Hindlimb muscle (tissue), 1 donor: ENCODE data around the gene SCUBE1. TPM values are rescaled to one million over a fixed set of nuclear protein-coding genes. Genes with fewer than 3 reads are reported as not detected.

ENCODE experiments used
- DNase-seq: peaks from one replicate; pipeline ENCODE4 v3.0.0-alpha.2; 2013
- polyA plus RNA-seq: library from polyadenylated mRNA; unstranded; fragments of 120-200 nt; gene quantifications from one replicate; pipeline ENCODE4 v1.2.1, GENCODE V29; 2013; ENCODE audit not compliant: insufficient read length

Gene SCUBE1
- polyA plus RNA-seq, 1 donor: 0.10 TPM

DNA sequence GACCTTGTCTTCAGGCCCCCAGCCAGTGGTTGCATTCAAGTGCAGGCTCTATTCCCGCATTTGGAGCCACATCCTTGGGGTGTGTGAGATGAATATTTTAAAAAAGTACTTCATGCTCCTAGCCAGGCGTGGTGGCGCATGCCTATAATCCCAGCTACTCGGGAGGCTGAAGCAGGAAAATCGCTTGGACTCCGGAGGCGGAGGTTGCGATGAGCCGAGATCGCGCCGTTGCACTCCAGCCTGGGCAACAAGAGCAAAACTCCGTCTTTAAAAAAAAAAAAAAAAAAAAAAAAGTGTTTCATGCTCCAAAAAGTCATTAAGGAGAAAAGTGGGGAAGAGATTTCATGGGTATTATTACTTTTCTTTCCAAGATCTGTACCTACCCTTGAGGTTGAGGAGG, 18.0 kb downstream of the SCUBE1 start:
- DNase-seq: no peak

DNA sequence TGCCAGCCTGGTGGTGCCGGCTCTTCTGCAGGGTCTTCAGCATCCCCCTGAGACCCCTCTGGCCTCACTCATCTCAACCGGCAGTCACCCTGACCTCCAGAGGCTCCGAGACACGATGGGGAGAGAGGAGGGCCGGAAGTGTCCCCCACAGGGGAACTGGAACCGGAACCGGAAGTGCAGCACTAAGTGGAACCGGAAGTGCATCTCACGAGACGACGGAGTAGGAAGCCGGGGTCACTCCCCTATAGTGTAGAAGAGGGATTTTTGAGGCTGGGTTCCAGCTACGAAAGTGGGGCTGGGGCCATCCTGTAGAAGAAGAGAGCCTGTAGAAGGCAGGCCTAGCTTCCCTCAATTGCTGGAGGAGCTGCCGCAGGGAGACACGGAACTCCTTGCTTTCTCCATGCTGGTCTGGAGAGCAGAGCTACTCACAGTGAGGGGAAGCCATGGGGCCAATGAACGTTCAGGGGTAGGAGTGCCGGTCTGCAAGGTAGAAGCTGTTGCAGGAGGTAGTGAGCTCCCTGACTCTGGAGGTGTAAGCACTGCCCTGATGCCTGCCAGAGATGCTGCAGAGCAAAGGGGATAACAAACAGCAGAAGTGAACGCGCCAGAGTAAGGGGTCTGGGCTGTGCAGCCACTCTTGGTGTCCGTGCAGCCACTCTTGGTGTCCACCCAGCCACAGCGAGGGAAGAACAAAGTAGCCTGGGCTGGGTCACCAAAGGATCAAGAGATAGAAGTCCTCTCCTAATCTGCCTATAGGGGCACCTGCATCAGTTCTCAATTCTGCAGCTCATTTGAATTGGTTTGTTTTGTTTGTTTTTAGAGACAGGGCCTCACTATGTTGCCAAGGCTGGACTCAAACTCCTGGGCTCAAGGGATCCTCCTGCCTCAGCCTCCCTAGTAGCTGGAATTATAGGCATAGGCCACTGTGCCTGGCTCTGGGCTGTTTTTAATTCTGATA, 21.9 kb downstream of the SCUBE1 start:
- no peak for DNase-seq

DNA sequence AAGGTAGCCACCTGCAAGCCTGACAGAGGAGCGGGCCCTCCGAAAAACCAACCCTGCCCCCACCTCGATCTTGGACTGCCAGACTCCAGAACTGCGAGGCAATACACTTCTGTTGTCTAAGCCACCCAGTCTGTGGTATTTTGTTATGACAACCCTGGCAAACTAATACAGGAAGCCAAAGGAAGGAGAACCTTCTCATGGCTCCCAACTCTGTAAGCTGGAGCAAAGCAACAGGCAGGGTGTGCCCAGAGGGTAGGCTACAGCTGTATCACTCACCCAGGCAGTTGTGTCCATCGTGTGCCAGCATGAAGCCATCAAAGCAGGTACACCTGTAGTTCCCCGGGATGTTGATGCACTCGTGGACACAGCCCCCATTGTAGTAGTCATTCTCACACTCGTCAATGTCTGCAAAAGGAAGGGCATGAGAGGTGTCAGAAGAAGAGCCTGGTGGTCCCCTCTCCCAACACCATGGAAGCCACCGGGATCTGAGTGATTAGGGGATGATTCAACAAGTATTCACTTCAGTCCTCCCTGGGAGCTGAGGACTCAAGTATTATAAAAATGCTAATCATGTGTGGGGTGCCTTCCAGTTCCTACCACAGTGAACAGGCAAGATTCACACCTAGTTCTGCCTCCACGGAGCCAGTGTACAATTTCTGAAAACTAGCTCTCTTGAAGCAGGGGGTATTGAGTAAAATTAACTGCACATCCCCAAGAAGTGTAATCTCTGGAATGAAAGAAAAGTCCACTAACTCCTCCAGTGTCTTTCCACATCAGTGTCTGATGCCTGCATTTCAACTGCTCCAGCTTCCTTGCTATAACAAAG, 23.3 kb downstream of the SCUBE1 start:
- no peak for DNase-seq

DNA sequence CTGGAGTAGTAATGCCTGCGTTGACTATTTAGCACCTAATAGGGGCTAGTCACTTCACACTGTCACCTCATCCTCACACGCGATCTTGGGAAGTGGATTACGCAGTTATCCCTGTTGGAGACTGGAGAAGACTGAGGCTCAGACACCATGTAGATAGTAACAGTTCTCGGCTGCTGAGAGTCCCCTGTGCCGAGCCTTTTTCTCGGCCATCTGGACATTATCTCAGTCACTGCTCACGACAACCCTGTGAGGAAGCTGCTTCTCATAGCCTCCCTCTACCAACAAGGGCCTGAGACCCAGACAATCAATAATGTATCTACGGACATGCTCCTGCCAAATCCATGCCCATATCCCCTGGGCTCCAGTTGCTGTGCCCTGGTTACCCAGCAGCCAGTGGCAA, 25.9 kb downstream of the SCUBE1 start:
- DNase-seq: no peak

DNA sequence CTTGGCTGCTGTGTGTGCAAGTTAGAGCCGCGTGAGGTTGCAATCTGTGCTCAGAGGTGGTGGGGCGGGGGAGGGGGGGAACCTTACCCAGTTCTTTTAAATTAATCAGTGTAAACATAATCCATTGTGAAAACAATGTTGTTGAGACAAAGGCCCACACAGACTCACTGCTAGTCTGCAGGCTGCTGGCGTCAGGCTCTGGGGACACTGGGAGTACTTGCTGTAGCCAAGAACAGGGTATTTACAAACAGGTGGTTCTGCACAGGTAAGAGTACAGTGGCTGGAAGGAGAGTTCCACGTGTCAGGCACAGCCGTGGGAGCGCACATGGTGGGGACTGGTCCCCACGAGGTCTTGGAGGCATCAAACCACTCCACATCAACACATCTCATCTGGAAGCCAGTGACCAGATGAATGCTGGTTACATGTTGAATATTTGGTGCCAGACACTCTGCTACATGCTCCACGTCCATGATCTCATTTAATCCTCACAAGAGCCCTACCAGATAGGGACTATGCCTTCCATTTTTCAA, 27.4 kb downstream of the SCUBE1 start:
- DNase-seq: no peak

DNA sequence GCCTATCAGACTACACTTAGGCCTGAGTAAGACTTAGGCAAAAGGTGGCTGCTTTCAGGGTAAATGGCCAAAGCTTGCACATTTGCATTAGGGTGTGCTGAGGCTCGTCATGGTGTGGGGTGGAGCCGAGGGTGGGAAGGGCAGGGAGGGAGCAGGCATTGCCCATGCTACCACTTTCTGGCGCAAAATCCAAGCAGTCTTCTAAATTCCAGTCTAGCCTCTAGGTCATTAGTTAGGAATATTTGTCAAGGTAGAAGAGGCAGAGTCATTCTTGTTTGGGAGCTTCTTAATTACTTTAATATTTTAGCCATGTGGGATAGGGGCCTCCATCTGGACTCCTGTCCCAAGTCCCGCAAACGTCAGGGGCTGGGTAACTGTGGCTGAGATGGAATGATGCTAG, 28.6 kb downstream of the SCUBE1 start:
- no peak for DNase-seq

DNA sequence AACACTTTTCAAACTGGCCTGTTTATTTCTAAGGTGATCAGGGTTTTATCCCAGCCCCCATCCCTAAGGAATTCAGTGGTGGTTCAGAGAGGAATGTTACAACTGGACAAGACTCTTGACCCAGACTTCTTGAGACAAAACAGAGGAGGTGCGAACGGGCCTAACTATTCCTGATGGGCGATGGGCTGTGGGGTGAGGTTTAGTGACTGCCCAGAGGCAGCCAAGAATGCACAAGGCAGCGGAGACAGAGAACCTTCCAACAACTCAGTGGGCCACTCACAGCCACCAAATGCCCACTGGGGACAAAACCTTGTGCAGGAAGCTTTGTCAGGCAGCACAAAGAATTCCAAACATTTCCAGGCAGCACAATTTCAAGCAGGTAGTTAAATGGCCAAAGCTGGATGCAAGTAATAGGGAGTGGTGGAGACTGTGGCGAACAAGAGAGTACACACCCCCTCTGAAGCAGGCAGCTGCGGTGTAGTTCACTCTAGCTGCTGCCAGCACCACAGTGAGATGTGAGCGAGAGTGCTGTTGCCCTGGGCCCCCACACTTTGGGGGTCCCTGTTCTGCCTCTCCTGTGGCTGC, 29.2 kb downstream of the SCUBE1 start:
- no peak for DNase-seq

DNA sequence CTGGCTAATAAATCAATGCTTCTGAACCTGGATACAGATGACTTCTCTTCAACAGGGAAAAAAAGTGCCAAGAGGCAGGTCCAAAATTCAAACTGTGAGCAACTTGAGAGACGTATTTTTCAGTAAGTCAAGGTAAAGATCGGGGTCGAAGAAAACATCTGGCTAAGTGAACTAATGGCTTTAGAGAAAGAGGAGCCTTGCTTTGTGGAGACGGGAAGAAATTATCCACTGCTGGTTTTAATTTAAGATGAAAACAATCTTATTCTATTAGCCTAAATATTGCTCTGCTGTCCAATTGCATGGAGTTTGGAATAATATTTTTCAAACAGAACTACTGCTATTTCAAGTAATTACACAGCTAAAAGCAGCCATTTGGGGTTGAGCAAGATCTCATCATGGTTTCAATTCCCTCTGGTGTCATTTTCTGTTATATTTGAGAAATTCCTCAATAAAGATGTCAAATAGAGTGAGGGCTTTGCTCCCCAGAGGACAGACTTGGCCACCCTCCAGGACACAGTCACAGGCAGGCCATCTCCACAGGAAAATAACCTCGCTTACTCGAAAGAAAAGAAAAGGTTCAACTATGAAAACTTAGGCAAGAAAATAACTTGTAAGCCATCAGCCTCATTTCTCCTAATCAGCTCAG, 29.8 kb downstream of the SCUBE1 start:
- no peak for DNase-seq

DNA sequence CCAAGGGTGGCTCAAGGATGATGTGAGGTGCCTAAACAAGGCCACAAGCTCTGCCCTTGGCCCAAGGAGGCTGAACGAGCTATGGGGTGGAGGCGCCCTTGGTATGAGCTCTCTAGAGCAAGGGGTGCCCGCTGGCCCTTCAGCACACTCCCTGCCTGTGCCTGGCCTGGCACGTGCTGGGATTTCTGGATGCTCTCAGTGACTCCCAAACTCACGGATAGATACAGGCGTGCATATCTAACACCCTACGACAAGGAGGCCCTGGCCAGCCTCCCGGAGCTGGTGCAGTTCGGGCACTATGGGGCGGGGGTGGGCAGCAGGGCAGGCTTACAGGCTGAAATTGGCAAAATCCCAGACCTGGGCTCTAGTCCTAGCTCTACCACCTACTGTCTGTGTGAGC, 30.6 kb downstream of the SCUBE1 start:
- no peak for DNase-seq

DNA sequence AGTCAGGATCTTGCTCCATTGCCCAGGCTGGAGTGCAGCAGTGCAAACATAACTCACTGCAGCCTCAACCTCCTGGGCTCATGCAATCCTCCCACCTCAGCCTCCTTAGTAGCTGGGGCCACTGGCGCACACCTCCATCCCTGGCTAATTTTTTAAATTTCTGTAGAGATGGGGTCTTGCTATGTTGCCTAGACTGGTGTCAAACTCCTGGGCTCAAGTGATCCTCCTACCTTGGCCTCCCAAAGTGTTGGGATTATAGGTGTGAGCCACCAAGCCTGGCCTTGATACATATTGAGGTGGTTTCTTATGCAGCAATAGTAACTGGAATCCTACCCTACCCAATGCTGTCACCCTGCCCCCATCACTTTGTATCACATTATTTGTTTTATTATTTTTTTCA, 32.4 kb downstream of the SCUBE1 start:
- no peak for DNase-seq

DNA sequence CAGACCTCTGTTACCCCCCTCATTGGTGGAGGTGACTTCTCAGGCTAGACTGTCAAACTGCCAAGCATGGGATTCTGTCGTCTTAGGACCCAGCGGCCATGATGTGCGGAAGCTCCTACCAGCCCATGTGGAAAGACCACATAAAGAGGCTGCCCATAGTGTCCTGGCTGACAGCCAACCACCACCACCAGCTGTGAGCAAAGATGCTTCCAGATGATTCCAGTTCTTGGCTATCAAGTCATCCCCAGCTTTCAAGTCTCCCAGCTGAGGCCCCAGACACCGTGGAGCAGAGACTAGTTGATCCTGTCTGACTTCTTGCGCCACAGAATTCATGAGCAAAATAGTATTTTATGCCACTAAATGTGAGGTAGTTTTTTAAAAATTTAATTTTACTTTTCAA, 32.9 kb downstream of the SCUBE1 start:
- DNase-seq: no peak

DNA sequence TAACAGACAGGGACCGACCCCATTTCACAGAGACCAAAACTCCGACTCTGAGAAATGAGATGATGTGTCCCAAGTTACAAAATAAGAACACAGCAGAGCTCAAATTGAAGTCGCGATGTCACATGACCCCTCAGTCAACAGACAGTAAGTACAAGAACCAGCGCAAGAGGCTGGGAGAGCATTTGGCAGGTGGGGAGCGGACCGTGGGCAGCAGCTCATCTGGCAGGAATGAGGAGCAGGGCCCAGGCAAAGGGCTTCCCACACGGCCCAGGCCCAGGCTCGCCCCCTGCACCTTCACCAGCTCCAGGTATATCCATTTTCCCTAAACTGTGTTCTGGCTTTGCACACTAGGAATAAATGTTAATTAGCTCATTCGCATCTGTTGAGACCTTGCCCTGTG, 34.3 kb downstream of the SCUBE1 start:
- DNase-seq: no peak

DNA sequence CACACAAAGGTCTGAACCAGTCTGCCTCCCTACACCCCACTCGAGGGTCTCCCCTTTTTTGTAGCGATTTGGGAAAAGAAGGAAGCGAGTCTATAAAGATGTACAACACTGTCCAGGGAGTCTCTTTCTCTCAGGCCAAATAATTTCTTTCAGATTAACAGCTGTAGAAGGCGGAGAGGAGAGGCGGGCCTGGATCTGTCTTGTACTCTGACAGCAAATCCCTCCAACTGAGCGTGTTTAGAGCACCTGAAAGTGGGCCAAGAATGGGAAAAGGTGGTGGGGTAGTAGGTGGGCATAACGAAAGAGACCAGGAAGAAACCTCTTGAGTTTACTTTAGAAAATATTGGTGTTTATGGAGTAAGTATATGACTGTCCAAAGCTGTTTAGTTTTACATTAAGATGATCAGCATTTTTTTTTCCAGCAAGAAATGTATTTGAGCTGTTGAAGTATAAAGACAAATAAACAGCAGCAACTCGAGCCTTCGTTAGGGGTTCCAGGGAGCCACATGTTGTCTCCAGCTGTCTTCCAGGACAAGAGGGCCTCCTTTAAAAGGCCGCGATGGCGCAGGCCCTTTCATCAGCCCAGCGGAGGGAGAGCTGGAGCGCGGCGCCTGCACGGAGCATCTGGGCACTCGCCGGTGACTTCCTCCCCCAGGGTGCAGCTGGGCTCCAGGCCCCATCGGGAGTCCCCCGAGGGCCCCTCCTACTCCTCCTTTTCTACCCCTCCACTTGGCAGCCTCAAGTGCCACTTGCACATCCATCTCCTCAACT, 34.9 kb downstream of the SCUBE1 start:
- no peak for DNase-seq

DNA sequence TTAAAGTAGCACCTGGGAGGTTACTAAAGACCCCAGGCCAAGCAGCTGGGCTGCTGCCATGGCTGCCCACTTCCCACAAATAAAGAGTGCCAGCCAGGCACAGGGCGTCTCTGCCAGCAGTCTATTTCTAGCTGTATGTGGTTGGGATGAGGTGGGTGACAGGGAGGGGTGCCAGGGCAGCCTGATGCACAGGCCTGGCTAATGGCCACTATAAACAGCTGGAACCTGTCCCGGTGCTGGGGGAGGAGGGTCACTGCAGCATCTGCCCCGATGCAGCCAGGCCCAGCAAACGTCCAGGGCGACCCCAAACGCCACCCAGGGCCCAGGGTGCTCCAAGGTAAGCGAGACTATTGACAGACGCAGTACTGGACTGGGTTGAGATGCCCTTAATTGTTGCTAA, 37.4 kb downstream of the SCUBE1 start:
- DNase-seq: no peak

DNA sequence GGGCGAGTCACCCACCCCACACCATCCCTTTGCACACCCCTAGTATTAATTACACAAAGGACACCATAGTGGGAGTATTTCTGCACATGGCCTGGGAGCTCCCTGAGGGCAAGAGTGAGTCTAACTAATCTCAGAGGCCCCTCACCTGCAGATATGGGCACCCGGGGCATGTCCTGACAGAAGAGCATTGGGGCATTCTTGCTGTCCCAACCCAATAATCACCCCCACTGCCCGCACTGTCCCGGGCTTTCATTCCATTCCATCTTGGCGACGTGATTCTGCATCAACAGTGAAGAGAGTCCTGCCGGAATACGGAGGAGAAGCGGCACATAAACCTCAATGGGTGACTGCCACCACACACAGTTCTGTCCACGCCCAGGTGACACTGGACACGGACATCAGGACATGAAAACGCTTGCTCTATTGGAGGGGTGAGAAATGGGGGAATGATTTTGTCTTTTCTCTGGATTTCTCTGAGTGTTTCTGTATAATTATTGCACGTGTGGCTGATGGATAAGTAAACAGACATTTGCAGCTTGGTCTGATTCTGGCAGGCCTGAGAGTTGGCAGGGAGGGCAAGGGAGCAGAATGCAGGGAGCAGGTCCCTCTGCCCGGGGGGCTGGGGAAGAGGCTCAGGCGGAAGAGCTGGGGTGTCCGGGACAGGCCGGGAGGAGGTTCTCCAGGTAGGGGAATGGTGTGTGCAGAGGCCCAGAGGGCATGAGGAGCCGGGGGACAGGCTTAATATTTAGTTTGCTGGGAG, 38.2 kb downstream of the SCUBE1 start:
- no peak for DNase-seq

DNA sequence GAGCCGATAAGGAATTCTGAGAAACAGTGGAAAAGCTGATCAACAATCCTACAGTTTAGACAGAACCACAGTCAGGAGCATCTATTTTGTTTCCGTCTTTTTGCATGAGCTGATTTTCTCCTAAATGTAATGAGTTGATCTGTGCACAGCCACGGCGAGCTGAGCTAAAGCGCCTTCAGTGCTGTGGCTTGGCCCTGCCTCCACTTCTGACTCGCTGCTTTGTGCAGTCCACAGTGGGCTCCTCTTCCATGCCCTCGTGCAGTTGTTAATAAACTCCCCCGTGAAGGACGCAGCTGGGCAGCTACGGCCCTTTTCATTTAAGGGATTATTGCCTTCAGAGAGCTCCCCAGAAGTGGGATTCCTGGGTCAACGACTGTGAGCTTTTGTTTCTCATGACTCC, 39.4 kb downstream of the SCUBE1 start:
- DNase-seq: no peak

DNA sequence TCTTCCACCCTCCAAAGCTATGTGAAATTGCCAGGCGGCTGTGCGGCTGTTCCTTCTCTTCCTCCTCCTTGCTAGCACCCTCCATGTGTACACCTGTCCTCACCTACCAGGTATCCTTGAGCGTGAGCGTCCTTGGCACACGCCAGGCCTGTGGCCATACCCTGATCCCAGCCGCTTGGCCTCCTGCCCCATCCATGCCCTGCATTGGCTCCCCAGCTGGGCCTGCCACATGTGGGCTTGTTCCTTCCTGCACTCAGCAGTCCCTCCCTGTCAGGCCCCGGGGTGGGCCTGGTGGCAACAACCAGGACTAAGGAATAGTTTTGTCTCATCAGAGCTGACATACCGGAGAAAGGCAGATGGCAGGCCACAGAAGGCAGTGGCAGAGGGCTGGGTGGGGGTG, 40.0 kb downstream of the SCUBE1 start:
- DNase-seq: no peak

DNA sequence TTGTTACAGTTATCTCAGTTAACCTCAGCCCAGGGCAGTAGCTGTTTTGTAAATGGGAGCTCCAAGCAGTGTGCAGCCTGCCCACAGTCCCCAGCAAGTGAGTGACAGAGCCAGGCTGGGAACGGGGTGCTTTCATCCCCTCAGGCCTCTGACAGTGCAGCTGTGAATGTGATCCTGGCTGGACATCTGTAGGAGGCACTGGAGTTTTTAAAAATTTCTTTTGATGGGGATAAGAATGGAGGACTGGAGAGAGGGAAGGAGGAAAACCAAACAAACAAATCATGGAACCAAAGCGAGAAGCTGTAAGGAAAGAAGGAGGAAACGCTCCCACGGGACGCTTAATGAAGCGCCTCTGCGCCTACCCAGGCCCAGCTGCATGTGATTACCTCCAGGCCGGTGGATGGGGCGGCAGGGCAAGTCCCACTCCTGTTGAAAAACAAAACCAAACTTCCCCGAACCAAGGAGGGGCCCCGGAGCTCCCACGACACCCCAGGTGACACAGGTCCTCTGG, 40.6 kb downstream of the SCUBE1 start:
- DNase-seq: no peak

DNA sequence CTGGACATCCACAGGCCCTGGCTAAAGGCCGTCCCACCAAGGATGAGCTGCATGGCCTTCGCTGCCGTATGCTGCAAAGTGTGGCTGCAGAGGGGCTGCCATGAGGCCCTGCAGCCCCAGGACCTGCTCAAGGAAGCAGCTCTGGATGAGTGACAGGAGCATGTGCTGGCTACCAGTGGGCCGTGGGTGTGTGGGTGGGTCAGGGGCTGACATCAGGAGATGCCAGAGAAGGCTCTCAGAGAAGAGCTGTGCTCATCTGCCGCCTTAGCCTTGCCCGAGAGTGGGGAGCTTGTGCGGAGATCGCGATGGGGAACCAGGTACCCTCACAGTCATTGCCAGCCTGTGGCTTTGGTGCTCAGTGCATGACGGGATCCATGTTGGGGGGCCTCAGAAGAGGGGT, 41.3 kb downstream of the SCUBE1 start:
- no peak for DNase-seq

DNA sequence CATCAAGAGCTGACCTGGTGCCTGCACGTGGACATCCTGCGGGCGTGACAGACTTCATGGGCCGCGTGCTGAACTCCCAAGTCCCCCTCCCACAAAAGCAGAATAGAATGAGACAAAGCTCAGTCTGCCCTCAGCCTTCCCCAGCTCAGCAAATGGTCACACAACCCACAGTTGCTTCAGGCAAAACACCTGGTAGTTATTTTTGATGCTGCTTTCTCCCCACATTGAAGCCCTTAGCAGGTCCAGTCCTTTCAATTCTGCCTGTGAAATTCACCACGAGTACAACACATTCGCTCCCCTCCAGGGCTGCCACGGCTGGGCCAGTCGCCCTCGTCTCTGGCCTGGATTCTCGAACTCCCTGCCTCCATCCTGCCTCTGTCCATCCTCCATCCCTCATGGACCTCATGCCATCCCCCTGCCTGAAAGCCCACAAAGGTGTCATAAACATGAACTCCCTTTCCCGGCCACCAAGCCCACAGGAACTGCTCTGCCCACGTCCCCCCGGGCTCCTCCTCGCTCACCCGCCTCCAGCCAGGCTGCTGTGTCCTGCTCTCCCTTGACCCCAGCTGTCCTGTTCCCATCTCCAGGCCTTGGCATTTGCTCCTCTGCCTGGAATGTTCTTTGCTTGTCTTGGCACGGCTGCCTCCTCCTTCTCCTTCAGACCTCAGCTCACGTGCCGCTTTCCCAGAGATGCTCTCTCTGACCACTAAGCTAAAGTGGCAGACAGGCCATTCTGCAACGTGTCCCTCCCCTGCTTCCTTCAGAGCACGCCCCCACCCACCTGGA, 42.1 kb downstream of the SCUBE1 start:
- DNase-seq: no peak
